Liver (tissue), 9 donors: ENCODE results near the gene MALAT1. TPM values are rescaled to one million over a fixed set of nuclear protein-coding genes. Genes with fewer than 3 reads are reported as not detected.
A peak's percentile ranks its signal among the peaks of the same experiment; 100 is the strongest.

Source experiments
- DNase-seq: peaks from one replicate; pipeline ENCODE4 v3.0.0-alpha.2; 2017; ENCODE audit warnings: low spot score
- H3K27ac ChIP-seq, 2 donors: one replicate each; pipeline ENCODE4 v1.7.0; 2013; ENCODE audit warnings: inconsistent platforms in 2 of 2, low read length in 2 of 2, control low read depth in 1 of 2, low read depth in 1 of 2, mild to moderate bottlenecking in 1 of 2
- H3K27me3 ChIP-seq, 4 donors: one replicate each; pipeline versions ENCODE4 v1.6.1 to v1.7.0; 2013; ENCODE audit warnings: low read length in 3 of 4, inconsistent platforms in 1 of 4, mild to moderate bottlenecking in 1 of 4, moderate library complexity in 1 of 4; ENCODE audit not compliant: control insufficient read depth in 4 of 4, insufficient read depth in 4 of 4
- H3K36me3 ChIP-seq, 4 donors: one replicate each; pipeline versions ENCODE4 v1.6.1 to v1.7.0; 2013; ENCODE audit warnings: low read length in 3 of 4, mild to moderate bottlenecking in 3 of 4, low read depth in 1 of 4, moderate library complexity in 1 of 4; ENCODE audit not compliant: control insufficient read depth in 4 of 4, insufficient read depth in 3 of 4
- H3K4me1 ChIP-seq, 4 donors: one replicate each; pipeline versions ENCODE4 v1.6.1 to v1.7.0; 2013; ENCODE audit warnings: low read length in 3 of 4, mild to moderate bottlenecking in 3 of 4, moderate library complexity in 1 of 4; ENCODE audit not compliant: control insufficient read depth in 4 of 4, insufficient read depth in 4 of 4
- H3K4me3 ChIP-seq, 3 donors: one replicate each; pipeline versions ENCODE4 v1.6.1 to v1.7.0; 2013; ENCODE audit warnings: low read length in 3 of 3, control low read depth in 1 of 3, low read depth in 1 of 3, mild to moderate bottlenecking in 1 of 3
- H3K9ac ChIP-seq, 2 donors: one replicate each; pipeline ENCODE4 v1.7.0; 2013; ENCODE audit warnings: low read length in 2 of 2, mild to moderate bottlenecking in 2 of 2, moderate library complexity in 2 of 2, control low read depth in 1 of 2, low read depth in 1 of 2
- H3K9me3 ChIP-seq, 4 donors: one replicate each; pipeline versions ENCODE4 v1.6.1 to v1.7.0; 2013; ENCODE audit warnings: low read length in 3 of 4; ENCODE audit not compliant: control insufficient read depth in 4 of 4
- EGR1 ChIP-seq, 2 donors: IDR thresholded peaks; 2 replicates each; pipeline ENCODE4 v1.6.1; 2016 to 2018; ENCODE audit warnings: antibody characterized with exemption in 2 of 2, low read depth in 2 of 2
- FOXA1 ChIP-seq: IDR thresholded peaks from 2 replicates; pipeline ENCODE4 v1.6.1; 2016; ENCODE audit warnings: antibody characterized with exemption
- FOXA2 ChIP-seq: IDR thresholded peaks from 2 replicates; pipeline ENCODE4 v1.6.1; 2016; ENCODE audit warnings: antibody characterized with exemption
- HNF4A ChIP-seq, 2 donors: conservative IDR thresholded peaks; 2 replicates each; pipeline ENCODE4 v1.6.1; 2016; ENCODE audit warnings: antibody characterized with exemption in 2 of 2, mild to moderate bottlenecking in 2 of 2
- JUND ChIP-seq, 2 donors: IDR thresholded peaks; 2 replicates each; pipeline ENCODE4 v1.6.1; 2016; ENCODE audit warnings: antibody characterized with exemption in 2 of 2
- NR2F2 ChIP-seq: IDR thresholded peaks from 2 replicates; pipeline ENCODE4 v1.6.1; 2016; ENCODE audit warnings: antibody characterized with exemption
- RAD21 ChIP-seq, 2 donors: IDR thresholded peaks; 2 replicates each; pipeline ENCODE4 v1.6.1; 2016; ENCODE audit warnings: antibody characterized with exemption in 2 of 2, mild to moderate bottlenecking in 2 of 2
- SP1 ChIP-seq: IDR thresholded peaks from 2 replicates; pipeline ENCODE4 v1.6.1; 2018; ENCODE audit warnings: antibody characterized with exemption, mild to moderate bottlenecking
- TAF1 ChIP-seq: conservative IDR thresholded peaks from 2 replicates; pipeline ENCODE4 v1.6.1; 2016; ENCODE audit warnings: antibody characterized with exemption, mild to moderate bottlenecking
- YY1 ChIP-seq: IDR thresholded peaks from 2 replicates; pipeline ENCODE4 v1.6.1; 2016; ENCODE audit warnings: antibody characterized with exemption, mild to moderate bottlenecking
- WGBS: extraction: QIAGEN DNeasy Blood & Tissue Kit; methylation state at CpG from one replicate; pipeline ENCODE4 v1.1.7; 2013; 5-methylcytosine and 5-hydroxymethylcytosine counted together
- polyA plus RNA-seq, 2 donors: library from polyadenylated mRNA; stranded (reverse) in 1 of 2; unstranded in 1 of 2; fragments of 200-250 nt in 1 of 2; fragments of >200 nt in 1 of 2; fragmentation: Nextera tagmentation in 1 of 2; extraction: Ambion mirVana in 1 of 2; gene quantifications; one replicate each; pipeline versions ENCODE4 v1.2.1 to v1.2.3, GENCODE V29; 2013 to 2015
- total RNA-seq, 2 donors: library from RNA; depleted of rRNA; stranded (reverse); fragments of >200 nt; gene quantifications; one replicate each; pipeline ENCODE4 v1.2.3, GENCODE V29; 2014
- TF ChIP-seq, protein P1 (sequence below): IDR thresholded peaks from 2 replicates; pipeline ENCODE4 v1.6.1; 2016; ENCODE audit warnings: antibody characterized with exemption
- TF ChIP-seq, protein P2 (sequence below): IDR thresholded peaks from 2 replicates; pipeline ENCODE4 v1.6.1; 2016; ENCODE audit warnings: antibody characterized with exemption, mild to moderate bottlenecking
- TF ChIP-seq, protein P3 (sequence below): IDR thresholded peaks from 2 replicates; pipeline ENCODE4 v1.6.1; 2016; ENCODE audit warnings: antibody characterized with exemption
- TF ChIP-seq, protein P4 (sequence below): IDR thresholded peaks from 2 replicates; pipeline ENCODE4 v1.6.1; 2016; ENCODE audit warnings: antibody characterized with exemption
- TF ChIP-seq, protein P5 (sequence below): fragments of 150-350 bp; IDR thresholded peaks from 2 replicates; pipeline ENCODE4 v1.5.1; 2017; ENCODE audit warnings: improper control_type of control experiment, low read depth, low read length; ENCODE audit not compliant: missing input control
- donor health status: healthy.
- donor health status: healthy.
- donor health status: healthy.
- donor health status: healthy.
- donor health status: healthy.

The MALAT1 gene
- total and polyA plus RNA-seq, 4 donors, result 11.9 to 8,306 (median 3,778) TPM

DNA sequence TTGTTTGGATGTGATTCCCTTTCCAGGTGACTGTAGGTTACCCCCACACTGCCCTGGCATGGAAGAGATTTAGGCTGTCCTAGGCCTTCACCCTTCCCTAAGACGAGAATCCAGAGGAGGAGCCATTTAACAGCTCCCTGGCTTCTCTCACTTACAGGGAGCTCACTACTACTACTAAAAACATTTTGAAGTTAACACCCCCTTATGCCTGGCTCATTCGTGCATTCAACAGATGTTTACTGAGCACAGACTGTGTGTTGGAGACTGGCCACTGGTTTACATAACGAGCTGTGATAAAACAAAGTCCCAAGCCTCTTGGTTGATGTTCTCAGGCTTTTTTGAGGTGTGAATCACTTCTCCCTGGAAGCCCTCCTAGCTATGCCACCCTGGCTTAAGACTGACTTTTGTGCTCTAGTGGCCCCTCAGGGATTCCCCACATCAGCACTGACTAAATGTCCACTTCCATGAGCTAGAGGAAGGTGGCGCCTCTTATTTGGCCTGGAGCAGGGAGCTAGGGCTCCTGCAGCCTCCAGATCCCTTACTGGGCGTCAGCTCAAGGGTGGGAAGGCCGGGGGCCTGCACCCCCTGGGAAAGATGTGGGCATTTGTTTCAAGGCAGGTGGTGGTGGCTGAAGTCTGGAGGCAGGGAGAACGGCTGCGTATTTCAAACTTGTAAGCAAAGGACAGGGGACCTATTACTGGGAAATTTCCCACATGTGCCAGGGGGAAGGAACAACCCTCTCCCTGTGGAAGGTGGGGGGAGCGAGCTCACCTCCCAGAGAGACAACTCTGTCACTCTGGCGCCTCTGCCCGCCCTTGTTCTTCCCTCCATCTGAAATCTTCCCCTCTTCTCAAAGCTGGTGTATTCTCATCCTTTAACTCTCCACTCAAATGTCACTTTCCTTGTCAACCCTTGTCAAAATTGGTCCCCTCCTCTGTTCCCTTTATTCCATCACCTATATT is 19.4 kb upstream of the MALAT1 start (continued):
- TF ChIP-seq RAD21 (IDR thresholded peaks at IDR 0.05), result peak in 1 of 2 donors; percentile 30

DNA sequence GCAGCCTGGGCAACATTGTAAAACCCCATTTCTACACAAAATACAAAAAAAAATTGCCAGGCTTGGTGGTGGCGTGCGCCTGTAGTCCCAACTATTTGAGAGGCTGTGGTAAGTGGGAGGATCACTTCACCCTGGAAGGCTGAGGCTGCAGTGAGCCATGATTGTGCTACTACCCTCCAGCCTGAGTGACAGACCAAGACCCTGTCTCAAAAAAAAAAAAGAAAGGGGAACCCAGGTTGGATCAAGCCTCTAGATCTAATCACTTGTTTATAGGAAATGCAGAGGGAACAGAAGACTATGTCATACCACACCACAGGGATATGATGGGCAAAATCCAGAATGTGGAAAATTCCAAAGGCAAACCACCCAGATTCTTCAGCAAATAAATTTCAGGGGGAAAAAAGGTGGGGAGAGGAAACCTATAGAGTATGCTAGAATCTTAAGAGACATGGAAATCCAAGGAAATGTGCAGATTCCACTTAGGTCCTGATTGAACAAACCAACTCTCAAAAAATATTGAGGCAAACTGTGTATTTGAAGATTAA is 16.5 kb upstream of the MALAT1 start:
- H3K4me3 ChIP-seq, result no peak overlapping the region
- TF ChIP-seq, protein P1, sequence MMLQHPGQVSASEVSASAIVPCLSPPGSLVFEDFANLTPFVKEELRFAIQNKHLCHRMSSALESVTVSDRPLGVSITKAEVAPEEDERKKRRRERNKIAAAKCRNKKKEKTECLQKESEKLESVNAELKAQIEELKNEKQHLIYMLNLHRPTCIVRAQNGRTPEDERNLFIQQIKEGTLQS, result no peak
- TF ChIP-seq YY1 (no peak), FOXA1 (no peak), JUND (IDR thresholded peaks at IDR 0.05) (no peak), EGR1 (IDR thresholded peaks at IDR 0.05; ENCODE audit: low read depth in 2 of 2) (no peak), SP1 (no peak), RAD21 (IDR thresholded peaks at IDR 0.05) (no peak), HNF4A (conservative IDR thresholded peaks at IDR 0.05) (no peak), NR2F2 (no peak), TAF1 (no peak), FOXA2 (no peak)
- TF ChIP-seq, protein P2, sequence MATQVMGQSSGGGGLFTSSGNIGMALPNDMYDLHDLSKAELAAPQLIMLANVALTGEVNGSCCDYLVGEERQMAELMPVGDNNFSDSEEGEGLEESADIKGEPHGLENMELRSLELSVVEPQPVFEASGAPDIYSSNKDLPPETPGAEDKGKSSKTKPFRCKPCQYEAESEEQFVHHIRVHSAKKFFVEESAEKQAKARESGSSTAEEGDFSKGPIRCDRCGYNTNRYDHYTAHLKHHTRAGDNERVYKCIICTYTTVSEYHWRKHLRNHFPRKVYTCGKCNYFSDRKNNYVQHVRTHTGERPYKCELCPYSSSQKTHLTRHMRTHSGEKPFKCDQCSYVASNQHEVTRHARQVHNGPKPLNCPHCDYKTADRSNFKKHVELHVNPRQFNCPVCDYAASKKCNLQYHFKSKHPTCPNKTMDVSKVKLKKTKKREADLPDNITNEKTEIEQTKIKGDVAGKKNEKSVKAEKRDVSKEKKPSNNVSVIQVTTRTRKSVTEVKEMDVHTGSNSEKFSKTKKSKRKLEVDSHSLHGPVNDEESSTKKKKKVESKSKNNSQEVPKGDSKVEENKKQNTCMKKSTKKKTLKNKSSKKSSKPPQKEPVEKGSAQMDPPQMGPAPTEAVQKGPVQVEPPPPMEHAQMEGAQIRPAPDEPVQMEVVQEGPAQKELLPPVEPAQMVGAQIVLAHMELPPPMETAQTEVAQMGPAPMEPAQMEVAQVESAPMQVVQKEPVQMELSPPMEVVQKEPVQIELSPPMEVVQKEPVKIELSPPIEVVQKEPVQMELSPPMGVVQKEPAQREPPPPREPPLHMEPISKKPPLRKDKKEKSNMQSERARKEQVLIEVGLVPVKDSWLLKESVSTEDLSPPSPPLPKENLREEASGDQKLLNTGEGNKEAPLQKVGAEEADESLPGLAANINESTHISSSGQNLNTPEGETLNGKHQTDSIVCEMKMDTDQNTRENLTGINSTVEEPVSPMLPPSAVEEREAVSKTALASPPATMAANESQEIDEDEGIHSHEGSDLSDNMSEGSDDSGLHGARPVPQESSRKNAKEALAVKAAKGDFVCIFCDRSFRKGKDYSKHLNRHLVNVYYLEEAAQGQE, result no peak
- TF ChIP-seq, protein P3, sequence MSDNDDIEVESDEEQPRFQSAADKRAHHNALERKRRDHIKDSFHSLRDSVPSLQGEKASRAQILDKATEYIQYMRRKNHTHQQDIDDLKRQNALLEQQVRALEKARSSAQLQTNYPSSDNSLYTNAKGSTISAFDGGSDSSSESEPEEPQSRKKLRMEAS, result no peak
- TF ChIP-seq, protein P4, sequence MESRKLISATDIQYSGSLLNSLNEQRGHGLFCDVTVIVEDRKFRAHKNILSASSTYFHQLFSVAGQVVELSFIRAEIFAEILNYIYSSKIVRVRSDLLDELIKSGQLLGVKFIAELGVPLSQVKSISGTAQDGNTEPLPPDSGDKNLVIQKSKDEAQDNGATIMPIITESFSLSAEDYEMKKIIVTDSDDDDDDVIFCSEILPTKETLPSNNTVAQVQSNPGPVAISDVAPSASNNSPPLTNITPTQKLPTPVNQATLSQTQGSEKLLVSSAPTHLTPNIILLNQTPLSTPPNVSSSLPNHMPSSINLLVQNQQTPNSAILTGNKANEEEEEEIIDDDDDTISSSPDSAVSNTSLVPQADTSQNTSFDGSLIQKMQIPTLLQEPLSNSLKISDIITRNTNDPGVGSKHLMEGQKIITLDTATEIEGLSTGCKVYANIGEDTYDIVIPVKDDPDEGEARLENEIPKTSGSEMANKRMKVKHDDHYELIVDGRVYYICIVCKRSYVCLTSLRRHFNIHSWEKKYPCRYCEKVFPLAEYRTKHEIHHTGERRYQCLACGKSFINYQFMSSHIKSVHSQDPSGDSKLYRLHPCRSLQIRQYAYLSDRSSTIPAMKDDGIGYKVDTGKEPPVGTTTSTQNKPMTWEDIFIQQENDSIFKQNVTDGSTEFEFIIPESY, result no peak
- TF ChIP-seq, protein P5, sequence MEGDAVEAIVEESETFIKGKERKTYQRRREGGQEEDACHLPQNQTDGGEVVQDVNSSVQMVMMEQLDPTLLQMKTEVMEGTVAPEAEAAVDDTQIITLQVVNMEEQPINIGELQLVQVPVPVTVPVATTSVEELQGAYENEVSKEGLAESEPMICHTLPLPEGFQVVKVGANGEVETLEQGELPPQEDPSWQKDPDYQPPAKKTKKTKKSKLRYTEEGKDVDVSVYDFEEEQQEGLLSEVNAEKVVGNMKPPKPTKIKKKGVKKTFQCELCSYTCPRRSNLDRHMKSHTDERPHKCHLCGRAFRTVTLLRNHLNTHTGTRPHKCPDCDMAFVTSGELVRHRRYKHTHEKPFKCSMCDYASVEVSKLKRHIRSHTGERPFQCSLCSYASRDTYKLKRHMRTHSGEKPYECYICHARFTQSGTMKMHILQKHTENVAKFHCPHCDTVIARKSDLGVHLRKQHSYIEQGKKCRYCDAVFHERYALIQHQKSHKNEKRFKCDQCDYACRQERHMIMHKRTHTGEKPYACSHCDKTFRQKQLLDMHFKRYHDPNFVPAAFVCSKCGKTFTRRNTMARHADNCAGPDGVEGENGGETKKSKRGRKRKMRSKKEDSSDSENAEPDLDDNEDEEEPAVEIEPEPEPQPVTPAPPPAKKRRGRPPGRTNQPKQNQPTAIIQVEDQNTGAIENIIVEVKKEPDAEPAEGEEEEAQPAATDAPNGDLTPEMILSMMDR, result no peak
- no peak overlapping the region for H3K9ac ChIP-seq
- H3K36me3 ChIP-seq, result no peaks in the 10 kb centered on the region
- H3K9me3 ChIP-seq, result no peaks in the 10 kb centered on the region
- no peak overlapping the region for H3K27ac ChIP-seq
- peaks cover 7 to 29% (median 17%) of the 10 kb centered on the region in 4 donors for H3K4me1 ChIP-seq
- WGBS, result 97% methylated on average over 2 of the region's 2 CpGs
- DNase-seq, result no peak
- no peaks in the 10 kb centered on the region for H3K27me3 ChIP-seq
